NB4 (cell line): Measurements from ENCODE around the gene AKAP6.

Experiments
- DNase-seq: peaks from one replicate; pipeline ENCODE4 v3.0.0; 2010; ENCODE audit warnings: low read depth
- H3K4me3 ChIP-seq: one replicate; pipeline ENCODE4 v1.5.1; 2011; ENCODE audit warnings: mild to moderate bottlenecking, low read depth, low read length, moderate library complexity
- MYC ChIP-seq: IDR thresholded peaks from 2 replicates; pipeline ENCODE4 v1.6.1; 2011; ENCODE audit warnings: low read depth, low read length
- POLR2A ChIP-seq: IDR thresholded peaks from 2 replicates; pipeline ENCODE4 v1.6.1; 2011; ENCODE audit warnings: mild to moderate bottlenecking; ENCODE audit not compliant: insufficient read length; ENCODE audit errors: extremely low read depth
- TF ChIP-seq, protein P1 (sequence below): IDR thresholded peaks from one replicate; pipeline ENCODE4 v1.5.1; 2012; ENCODE audit warnings: low read depth, low read length
- TF ChIP-seq, protein P2 (sequence below): IDR thresholded peaks from 2 replicates; pipeline ENCODE4 v1.6.1; 2011; ENCODE audit warnings: low read depth, low read length

Gene AKAP6

GRCh38 chr14:32593290-32593942 is 264.3 kb downstream of the AKAP6 start:
- DNase-seq = no peak
- no peak overlapping the region for H3K4me3 ChIP-seq
- TF ChIP-seq, protein P1, sequence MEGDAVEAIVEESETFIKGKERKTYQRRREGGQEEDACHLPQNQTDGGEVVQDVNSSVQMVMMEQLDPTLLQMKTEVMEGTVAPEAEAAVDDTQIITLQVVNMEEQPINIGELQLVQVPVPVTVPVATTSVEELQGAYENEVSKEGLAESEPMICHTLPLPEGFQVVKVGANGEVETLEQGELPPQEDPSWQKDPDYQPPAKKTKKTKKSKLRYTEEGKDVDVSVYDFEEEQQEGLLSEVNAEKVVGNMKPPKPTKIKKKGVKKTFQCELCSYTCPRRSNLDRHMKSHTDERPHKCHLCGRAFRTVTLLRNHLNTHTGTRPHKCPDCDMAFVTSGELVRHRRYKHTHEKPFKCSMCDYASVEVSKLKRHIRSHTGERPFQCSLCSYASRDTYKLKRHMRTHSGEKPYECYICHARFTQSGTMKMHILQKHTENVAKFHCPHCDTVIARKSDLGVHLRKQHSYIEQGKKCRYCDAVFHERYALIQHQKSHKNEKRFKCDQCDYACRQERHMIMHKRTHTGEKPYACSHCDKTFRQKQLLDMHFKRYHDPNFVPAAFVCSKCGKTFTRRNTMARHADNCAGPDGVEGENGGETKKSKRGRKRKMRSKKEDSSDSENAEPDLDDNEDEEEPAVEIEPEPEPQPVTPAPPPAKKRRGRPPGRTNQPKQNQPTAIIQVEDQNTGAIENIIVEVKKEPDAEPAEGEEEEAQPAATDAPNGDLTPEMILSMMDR = no peak
- TF ChIP-seq, protein P2, sequence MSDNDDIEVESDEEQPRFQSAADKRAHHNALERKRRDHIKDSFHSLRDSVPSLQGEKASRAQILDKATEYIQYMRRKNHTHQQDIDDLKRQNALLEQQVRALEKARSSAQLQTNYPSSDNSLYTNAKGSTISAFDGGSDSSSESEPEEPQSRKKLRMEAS = no peak
- TF ChIP-seq POLR2A = no peak
- TF ChIP-seq MYC = no peak

DNA sequence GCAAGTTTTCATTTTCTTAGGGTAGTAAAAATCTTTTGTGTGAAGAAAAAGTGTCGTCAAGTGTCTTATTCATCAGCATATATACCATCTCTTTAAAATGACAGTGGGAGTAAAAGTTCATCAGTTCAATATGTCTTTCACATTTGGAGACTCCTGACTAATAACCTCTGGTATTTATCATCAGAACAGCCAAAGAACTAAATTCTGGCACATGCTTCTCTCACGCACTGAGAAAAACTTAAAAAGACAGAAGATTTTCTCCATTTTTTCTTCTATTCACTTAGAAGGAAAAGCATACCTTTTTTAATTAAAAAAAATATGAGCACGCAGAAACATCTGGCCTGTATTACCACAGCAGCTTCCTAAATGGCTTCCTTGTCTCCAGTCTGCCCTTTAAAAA is 265.7 kb downstream of the AKAP6 start:
- no peak for DNase-seq
- TF ChIP-seq MYC (no peak), POLR2A (no peak)
- TF ChIP-seq, protein P1 = no peak
- TF ChIP-seq, protein P2 = no peak
- H3K4me3 ChIP-seq = no peak overlapping the region

GRCh38 chr14:32595497-32595896 is 266.4 kb downstream of the AKAP6 start:
- TF ChIP-seq, protein P1 = no peak
- TF ChIP-seq, protein P2 = no peak
- TF ChIP-seq POLR2A (no peak), MYC (no peak)
- DNase-seq = no peak
- no peak overlapping the region for H3K4me3 ChIP-seq

DNA sequence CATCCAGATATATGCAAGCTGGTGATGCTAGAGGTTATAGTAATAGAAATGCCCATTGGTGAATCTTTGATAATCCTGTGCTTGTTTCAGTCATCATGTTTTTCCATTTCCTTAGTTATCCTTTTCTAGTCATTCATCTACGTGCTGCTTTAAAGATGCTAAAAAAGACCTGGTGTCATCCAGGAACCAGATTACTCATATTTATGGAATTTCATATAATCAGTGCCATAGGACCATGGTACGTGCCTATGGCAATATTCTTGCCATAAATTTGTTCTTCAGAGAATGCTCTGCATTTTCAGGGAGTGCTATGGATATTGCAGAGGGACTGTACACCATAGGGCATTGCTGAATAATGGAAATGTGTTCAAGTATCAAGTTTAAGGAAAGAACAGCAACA is 267.3 kb downstream of the AKAP6 start:
- no peak overlapping the region for H3K4me3 ChIP-seq
- DNase-seq = no peak
- no peak for TF ChIP-seq MYC
- TF ChIP-seq, protein P1 = no peak
- TF ChIP-seq, protein P2 = no peak
- no peak for TF ChIP-seq POLR2A

DNA sequence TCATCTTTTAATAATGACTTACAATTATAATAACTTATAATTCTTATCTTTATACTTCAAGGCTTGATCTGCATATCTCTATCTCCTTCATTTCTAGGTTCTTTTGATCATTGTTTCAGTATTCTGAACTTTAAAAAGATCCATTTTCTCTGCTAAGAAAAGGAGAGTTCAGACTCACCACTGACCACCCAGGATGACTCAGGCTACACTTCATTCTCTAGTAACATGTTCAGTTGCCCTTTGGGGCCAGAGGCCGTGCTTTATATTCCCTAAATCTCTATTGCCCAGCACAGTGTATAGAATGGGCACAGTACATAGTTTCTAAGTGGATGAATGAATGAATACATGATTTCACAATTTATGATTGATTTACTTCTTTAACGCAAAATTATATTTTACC is 268.7 kb downstream of the AKAP6 start:
- DNase-seq = no peak
- TF ChIP-seq, protein P2 = no peak
- TF ChIP-seq, protein P1 = no peak
- TF ChIP-seq POLR2A (no peak), MYC (no peak)
- no peak overlapping the region for H3K4me3 ChIP-seq

DNA sequence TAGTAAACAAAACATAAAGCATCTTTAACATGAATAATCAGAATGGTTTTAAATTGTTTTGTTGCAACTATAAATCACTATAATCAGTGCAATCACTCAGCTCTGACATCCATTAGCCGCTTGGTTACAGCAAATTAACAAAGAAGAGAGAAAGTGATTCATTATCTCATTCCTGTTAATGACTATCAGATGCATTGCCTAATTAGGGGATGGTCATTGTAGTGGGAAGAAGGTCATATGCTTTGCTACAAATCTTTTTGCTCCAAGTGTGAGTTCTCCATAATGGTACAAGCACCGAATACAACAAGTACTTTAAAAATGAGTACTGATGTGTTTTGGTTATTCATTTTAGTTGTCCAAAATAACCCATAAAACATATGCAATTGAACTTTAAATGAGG is 272.0 kb downstream of the AKAP6 start:
- no peak for DNase-seq
- TF ChIP-seq POLR2A = no peak
- TF ChIP-seq, protein P1 = no peak
- no peak for TF ChIP-seq MYC
- TF ChIP-seq, protein P2 = no peak
- no peak overlapping the region for H3K4me3 ChIP-seq
